ENCODE measurements around the gene SELENBP1. TPM values are rescaled to one million over a fixed set of nuclear protein-coding genes. Genes with fewer than 3 reads are reported as not detected.

The SELENBP1 gene
- polyA plus RNA-seq, 1 of the 3 experiments (the other 2 are of a cell fraction), result 0.16 TPM

- peaks cover 7% of the 10 kb centered on the region for H3K79me2 ChIP-seq (ENCODE audit: insufficient read depth)
- H3K9me2 ChIP-seq, result no peaks in the 10 kb centered on the region
- peaks cover 6 to 34% of the 10 kb centered on the region in 2 experiments for H3K36me3 ChIP-seq (replicated peaks in 1 of 2; ENCODE audit: control insufficient read depth in 1 of 2, insufficient read depth in 2 of 2, low read length in 1 of 2)
- no peak for DNase-seq
- 99% methylated on average over 6 of the region's 6 CpGs for WGBS (ENCODE audit: low lambda C conversion rate)
- H2AFZ ChIP-seq (ENCODE audit: low read depth), result no peak overlapping the region
- H3K9ac ChIP-seq, result no peak overlapping the region
- no peak overlapping the region for H3K27ac ChIP-seq (ENCODE audit: low read depth in 2 of 2, low read length in 1 of 2)
- TF ChIP-seq CHD2 (IDR thresholded peaks at IDR 0.05; ENCODE audit: low read length, partially characterized antibody) (no peak), RAD21 (IDR thresholded peaks at IDR 0.05; ENCODE audit: low read length) (no peak)
- H3K4me2 ChIP-seq, result no peak overlapping the region
- peaks cover 8 to 13% of the 10 kb centered on the region in 2 experiments; a peak in 2 of 4 replicates for H3K4me1 ChIP-seq (ENCODE audit: control insufficient read depth in 1 of 2, insufficient read depth in 2 of 2, low read depth in 1 of 2, low read length in 1 of 2)
- no peaks in the 10 kb centered on the region for H4K20me1 ChIP-seq (ENCODE audit: insufficient read depth)
- CTCF ChIA-PET, result interaction anchor here (0.9 to 11.2 kb wide), 5 partner anchors 19 to 390 kb away, joined by 3 to 309 read pairs (median 3); partner anchors contain the start of genes PI4KB and PSMB4
- H3K4me3 ChIP-seq (ENCODE audit: low read depth in 2 of 2, low read length in 1 of 2), result no peak overlapping the region
- POLR2A ChIA-PET, result no interaction called here
- H3F3A ChIP-seq (replicated peaks; ENCODE audit: insufficient read depth), result peaks cover 11% of the 10 kb centered on the region
- H3K27me3 ChIP-seq (ENCODE audit: insufficient read depth), result no peaks in the 10 kb centered on the region
- no peaks in the 10 kb centered on the region for H3K9me3 ChIP-seq
Measured at GRCh38 chr1:151344291-151344690, 28.2 kb downstream of the SELENBP1 start.

- H3K9ac ChIP-seq, result no peak overlapping the region
- no peaks in the 10 kb centered on the region for H3K27me3 ChIP-seq (ENCODE audit: insufficient read depth)
- POLR2A ChIA-PET, result no interaction called here
- no peak overlapping the region for H2AFZ ChIP-seq (ENCODE audit: low read depth)
- H3K4me3 ChIP-seq (ENCODE audit: low read depth in 2 of 2, low read length in 1 of 2), result no peak overlapping the region
- H3K9me2 ChIP-seq, result no peaks in the 10 kb centered on the region
- peaks cover 6 to 34% of the 10 kb centered on the region in 2 experiments for H3K36me3 ChIP-seq (replicated peaks in 1 of 2; ENCODE audit: control insufficient read depth in 1 of 2, insufficient read depth in 2 of 2, low read length in 1 of 2)
- H4K20me1 ChIP-seq (ENCODE audit: insufficient read depth), result no peaks in the 10 kb centered on the region
- no peak overlapping the region for H3K4me2 ChIP-seq
- no peaks in the 10 kb centered on the region for H3K9me3 ChIP-seq
- H3K79me2 ChIP-seq (ENCODE audit: insufficient read depth), result peaks cover 7% of the 10 kb centered on the region
- peaks cover 8 to 13% of the 10 kb centered on the region in 2 experiments; a peak in 2 of 4 replicates for H3K4me1 ChIP-seq (ENCODE audit: control insufficient read depth in 1 of 2, insufficient read depth in 2 of 2, low read depth in 1 of 2, low read length in 1 of 2)
- H3K27ac ChIP-seq (ENCODE audit: low read depth in 2 of 2, low read length in 1 of 2), result no peak overlapping the region
- peaks cover 11% of the 10 kb centered on the region for H3F3A ChIP-seq (replicated peaks; ENCODE audit: insufficient read depth)
- DNase-seq, result no peak
- 78% methylated on average over 9 of the region's 9 CpGs for WGBS (ENCODE audit: low lambda C conversion rate)
- TF ChIP-seq CHD2 (IDR thresholded peaks at IDR 0.05; ENCODE audit: low read length, partially characterized antibody) (no peak), GATA2 (CRISPR knock-in tag; IDR thresholded peaks at IDR 0.05) (no peak), EZH2phosphoT487 (IDR thresholded peaks at IDR 0.05; ENCODE audit: borderline replicate concordance, low read depth) (no peak), IRF3 (IDR thresholded peaks at IDR 0.05; ENCODE audit: low read depth, low read length) (no peak), RXRA (IDR thresholded peaks at IDR 0.05; ENCODE audit: borderline replicate concordance, low read depth) (no peak), FOSL2 (IDR thresholded peaks at IDR 0.05; ENCODE audit: borderline replicate concordance, low read depth) (no peak), NRF1 (IDR thresholded peaks at IDR 0.05; ENCODE audit: low read depth, low read length) (no peak)
- CTCF ChIA-PET, result interaction anchor here (0.7 to 11.2 kb wide), 4 partner anchors 18 to 78 kb away, joined by 3 to 309 read pairs (median 72); partner anchors contain the start of gene PI4KB
Measured at GRCh38 chr1:151343587-151343986, 28.9 kb downstream of the SELENBP1 start.

- Histone ChIP-seq H3K4me3 (ENCODE audit: low read depth in 2 of 2, low read length in 1 of 2) (no peak overlapping the region), H4K20me1 (ENCODE audit: insufficient read depth) (no peaks in the 10 kb centered on the region), H3K9me3 (no peaks in the 10 kb centered on the region), H3K4me1 (ENCODE audit: control insufficient read depth in 1 of 2, insufficient read depth in 2 of 2, low read depth in 1 of 2, low read length in 1 of 2) (peaks cover 8 to 10% of the 10 kb centered on the region in 2 experiments; a peak in 2 of 4 replicates), H2AFZ (ENCODE audit: low read depth) (no peak overlapping the region), H3K9ac (no peak overlapping the region), H3K9me2 (no peaks in the 10 kb centered on the region), H3K79me2 (ENCODE audit: insufficient read depth) (peaks cover 7% of the 10 kb centered on the region), H3K36me3 (replicated peaks in 1 of 2; ENCODE audit: control insufficient read depth in 1 of 2, insufficient read depth in 2 of 2, low read length in 1 of 2) (peaks cover 6 to 34% of the 10 kb centered on the region in 2 experiments), H3K4me2 (no peak overlapping the region), H3K27me3 (ENCODE audit: insufficient read depth) (no peaks in the 10 kb centered on the region), H3K27ac (ENCODE audit: low read depth in 2 of 2, low read length in 1 of 2) (no peak overlapping the region), H3F3A (replicated peaks; ENCODE audit: insufficient read depth) (peaks cover 11% of the 10 kb centered on the region)
- WGBS (ENCODE audit: low lambda C conversion rate), result 83% methylated on average over 5 of the region's 6 CpGs
- ChIA-PET POLR2A (no interaction called here), CTCF (interaction anchor here (1.2 to 11.2 kb wide), 3 partner anchors 17 to 56 kb away, joined by 3 to 309 read pairs (median 142); partner anchors contain the start of gene PI4KB)
- DNase-seq, result no peak
- TF ChIP-seq FOXM1 (IDR thresholded peaks at IDR 0.05; ENCODE audit: low read depth) (no peak), IRF3 (IDR thresholded peaks at IDR 0.05; ENCODE audit: low read depth, low read length) (no peak), ELF1 (IDR thresholded peaks at IDR 0.05) (no peak), USF2 (IDR thresholded peaks at IDR 0.05; ENCODE audit: borderline replicate concordance, low read depth, low read length) (no peak), USF1 (IDR thresholded peaks at IDR 0.05; ENCODE audit: borderline replicate concordance, low read depth) (no peak), NFIC (IDR thresholded peaks at IDR 0.05; ENCODE audit: borderline replicate concordance) (no peak), GABPA (IDR thresholded peaks at IDR 0.05; ENCODE audit: low read depth) (no peak)
Measured at GRCh38 chr1:151342569-151342968, 29.9 kb downstream of the SELENBP1 start.
